GM20431 (cell line): ENCODE measurements around the gene OSBPL6.

ENCODE experiments used
- in situ Hi-C: fragments of 300-500 bp; cut with MseI, MboI; formaldehyde crosslinking; loops from one replicate; pipeline ENCODE4 v1.15.0; 2020; ENCODE audit warnings: low sequenced_read_pairs; ENCODE audit not compliant: unreplicated experiment

The OSBPL6 gene

GRCh38 chr2:178233428-178233827, 39.1 kb downstream of the OSBPL6 start:
- in situ Hi-C loops: no loop called here

DNA sequence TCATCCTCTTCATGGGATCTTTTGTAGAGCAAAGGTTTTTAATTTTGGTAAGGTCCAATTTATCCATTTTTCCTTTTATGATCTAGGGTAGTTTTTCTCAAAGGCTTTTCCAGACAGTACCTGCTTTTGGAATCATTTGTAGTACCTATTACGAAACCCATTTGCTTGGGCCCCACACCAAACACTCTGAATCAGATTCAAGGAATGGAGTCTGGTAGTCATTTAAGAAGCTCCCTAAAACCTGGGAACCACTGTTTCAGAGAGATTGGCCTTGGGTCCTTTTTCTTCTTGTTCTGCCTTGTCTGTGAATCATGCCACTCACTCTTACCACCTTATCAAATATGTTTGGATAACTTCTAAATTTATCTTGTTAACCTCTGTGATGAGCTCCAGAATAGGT, 40.3 kb downstream of the OSBPL6 start:
- in situ Hi-C loops: no loop called here

DNA sequence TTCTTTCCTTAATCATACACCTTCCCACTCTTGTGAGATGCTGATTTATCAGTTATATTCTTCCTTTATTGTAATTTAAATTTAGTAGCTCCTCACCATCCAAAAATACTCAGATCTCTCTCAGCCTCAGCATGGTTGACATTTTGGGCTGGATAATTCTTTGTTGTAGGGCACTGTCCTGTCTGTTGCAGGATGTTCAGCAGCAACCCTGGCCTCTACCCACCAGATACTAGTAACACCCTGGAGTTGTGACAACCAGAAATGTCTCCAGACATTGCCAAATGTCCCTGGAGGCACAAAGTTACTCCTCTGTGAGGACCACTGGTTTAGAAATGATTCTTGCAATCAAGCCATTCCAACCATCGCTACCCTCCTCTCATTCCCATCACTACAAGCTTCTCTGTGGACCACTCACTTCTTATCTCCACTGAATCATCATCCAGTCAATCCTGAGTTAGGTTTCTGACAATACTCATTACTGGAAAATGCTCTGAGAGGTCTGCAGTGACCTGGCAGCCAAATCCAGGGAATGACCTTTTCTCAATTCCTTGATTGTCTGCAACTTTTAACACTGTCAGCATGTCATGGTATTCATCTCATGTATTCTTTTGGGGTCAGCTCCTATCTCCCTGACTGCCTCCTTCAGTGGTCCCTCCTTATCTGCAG, 43.3 kb downstream of the OSBPL6 start:
- in situ Hi-C loops: no loop called here

GRCh38 chr2:178238154-178238521, 43.8 kb downstream of the OSBPL6 start:
- in situ Hi-C loops: no loop called here

DNA sequence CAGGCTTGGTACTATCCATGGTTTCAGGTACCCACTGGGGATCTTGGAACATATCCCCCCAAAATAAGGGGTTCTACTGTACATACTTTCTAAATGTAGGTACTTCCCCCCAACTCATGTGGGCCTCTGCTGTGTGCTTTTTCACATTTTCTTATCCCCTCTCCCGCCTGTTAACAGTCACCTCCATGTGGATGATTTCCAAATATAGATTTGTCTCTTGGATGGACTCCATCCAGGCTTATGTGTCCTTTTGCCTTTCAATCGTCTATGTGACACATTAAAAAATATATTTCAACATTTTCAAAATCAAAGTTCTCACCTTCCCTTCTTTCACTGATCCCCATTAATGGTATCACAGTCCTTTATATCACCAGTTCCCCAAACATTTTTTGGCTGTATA, 44.4 kb downstream of the OSBPL6 start:
- in situ Hi-C loops: no loop called here

GRCh38 chr2:178241844-178242551, 47.7 kb downstream of the OSBPL6 start:
- in situ Hi-C loops: no loop called here

GRCh38 chr2:178242552-178242883, 48.2 kb downstream of the OSBPL6 start:
- in situ Hi-C loops: no loop called here

DNA sequence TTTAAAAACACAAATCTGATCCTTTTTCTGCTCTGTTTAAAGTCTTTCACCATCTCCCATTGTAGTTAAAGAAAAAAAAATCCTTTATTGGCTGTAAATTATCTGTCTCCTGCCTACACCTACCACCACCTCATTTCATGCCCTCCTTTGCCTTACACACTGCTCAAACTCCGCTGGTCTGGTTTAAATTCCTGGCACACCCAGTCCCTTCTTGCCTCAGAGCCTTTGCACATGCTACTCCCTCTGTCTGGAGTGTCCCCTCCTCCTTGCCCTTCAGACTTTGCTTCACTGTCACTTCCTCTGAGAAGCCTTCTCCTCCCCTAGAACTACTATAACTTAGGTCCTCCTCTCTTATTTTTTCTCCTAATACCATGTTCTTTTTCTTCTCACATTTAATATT, 49.6 kb downstream of the OSBPL6 start:
- in situ Hi-C loops: no loop called here

- in situ Hi-C loops: no loop called here
Measured at GRCh38 chr2:178244777-178245176, 50.5 kb downstream of the OSBPL6 start.

GRCh38 chr2:178246696-178247095, 52.4 kb downstream of the OSBPL6 start:
- in situ Hi-C loops: no loop called here

- in situ Hi-C loops: no loop called here
Measured at GRCh38 chr2:178247250-178247649, 52.9 kb downstream of the OSBPL6 start.

DNA sequence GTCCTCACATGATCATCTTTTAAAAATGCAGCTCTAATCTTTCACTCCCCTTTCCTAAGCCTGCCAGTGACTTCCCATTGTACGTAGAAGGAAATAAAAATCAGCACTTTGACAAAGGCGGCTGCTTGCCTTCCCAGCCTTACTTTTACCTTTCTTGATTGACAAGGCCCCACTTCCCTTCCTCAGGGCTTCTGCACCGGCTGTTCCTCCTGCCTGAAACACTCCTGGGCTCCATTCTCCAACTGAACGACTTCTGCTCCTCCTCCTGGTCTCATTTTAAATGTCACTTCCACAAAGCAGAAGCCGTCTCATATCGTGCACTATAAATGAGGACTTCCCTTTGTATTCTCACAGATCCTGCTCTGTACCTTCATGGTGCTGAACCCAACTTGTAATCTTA, 56.1 kb downstream of the OSBPL6 start:
- in situ Hi-C loops: no loop called here

GRCh38 chr2:178251151-178251955, 57.0 kb downstream of the OSBPL6 start:
- in situ Hi-C loops: no loop called here

- in situ Hi-C loops: no loop called here
Measured at GRCh38 chr2:178256382-178257042, 62.2 kb downstream of the OSBPL6 start.

DNA sequence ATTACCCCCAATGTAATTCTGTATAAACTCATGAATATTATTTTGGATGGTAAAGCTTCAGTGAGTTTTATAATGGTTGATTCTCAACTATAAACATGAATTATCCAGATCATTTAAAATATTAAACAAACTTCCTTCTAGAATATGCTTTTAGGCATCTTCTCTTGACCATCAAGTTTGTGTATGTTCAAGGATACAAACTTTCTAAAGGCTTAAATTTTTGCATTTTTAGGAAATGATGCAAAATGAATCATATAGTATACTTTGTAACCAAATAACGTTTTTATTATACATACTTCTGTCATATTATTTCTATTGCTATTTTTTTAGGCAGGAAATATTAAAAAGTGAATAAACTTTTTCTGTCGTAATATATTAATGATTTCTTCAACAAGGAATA, 62.8 kb downstream of the OSBPL6 start:
- in situ Hi-C loops: no loop called here

DNA sequence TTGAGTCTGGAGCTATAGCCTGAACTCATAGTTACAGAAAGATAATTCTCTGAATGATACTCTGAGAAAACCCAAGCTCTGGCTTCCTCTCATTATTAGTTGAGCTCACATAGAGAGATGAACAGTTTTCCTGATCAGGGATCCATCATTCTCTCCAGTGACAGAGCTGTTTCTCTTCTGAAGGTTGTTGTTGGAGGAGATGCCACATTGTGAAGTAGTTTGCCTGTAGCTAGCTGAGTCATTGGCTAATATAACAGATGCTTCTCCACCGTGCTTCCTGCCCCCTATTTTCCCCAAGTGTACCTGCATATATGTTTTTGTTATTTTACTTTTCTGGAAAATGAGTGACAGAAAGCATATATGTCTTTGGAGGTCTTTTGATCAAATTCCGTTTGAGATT, 64.6 kb downstream of the OSBPL6 start:
- in situ Hi-C loops: no loop called here

DNA sequence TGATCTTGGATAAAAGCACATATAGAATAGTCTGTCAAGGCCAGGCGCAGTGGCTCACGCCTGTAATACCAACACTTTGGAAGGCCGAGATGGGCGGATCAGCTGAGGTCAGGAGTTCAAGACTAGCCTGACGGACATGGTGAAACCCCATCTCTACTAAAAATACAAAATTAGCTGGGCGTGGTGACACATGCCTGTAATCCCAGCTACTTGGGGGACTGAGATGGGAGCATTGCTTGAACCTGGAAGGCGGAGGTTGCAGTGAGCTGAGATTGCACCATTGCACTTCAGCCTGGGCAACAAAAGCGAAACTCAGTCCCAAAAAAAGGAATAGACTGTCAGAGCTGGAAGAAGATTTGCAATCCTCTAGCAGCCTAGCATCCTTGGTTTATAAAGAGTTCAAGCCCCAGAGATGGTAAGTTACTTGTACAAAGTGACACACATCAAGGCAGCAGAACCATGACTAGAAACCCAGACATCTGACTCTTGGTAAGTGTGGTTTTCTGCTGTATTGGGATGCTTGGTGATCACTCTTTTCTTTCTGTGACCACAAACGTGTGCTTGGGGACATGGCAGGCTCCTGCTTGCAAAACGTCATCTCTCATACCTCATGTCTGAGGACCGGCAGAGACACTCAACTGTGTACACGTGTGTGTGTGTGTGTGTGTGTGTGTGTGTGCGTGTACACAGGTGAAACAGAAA, 69.0 kb downstream of the OSBPL6 start:
- in situ Hi-C loops: no loop called here

DNA sequence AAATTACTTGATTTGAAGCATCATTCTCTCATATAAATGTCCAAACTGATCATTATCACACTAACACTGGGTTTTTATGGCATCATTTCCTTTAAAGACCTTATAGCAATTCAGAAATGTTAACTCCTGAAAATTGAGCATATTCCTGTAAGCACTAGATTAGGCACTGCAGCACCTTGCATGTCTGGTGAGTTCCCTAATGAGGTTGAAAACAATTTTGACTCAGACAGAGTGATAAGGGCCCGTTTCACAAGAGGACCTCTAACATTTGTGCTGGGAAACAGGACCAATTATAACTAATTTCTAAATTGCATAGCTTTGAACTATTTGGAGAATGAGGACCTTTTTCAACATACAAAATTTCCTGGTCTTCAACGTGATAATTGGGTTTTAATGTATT, 69.9 kb downstream of the OSBPL6 start:
- in situ Hi-C loops: no loop called here

GRCh38 chr2:178265851-178266250, 71.5 kb downstream of the OSBPL6 start:
- in situ Hi-C loops: no loop called here

GRCh38 chr2:178266445-178266844, 72.1 kb downstream of the OSBPL6 start:
- in situ Hi-C loops: no loop called here
